Endothelial cell of umbilical vein (primary cell): ENCODE results near the gene DRICH1. TPM values are rescaled to one million over a fixed set of nuclear protein-coding genes. Genes with fewer than 3 reads are reported as not detected.

Experiments
- BruUV-seq: library from RNA; stranded (reverse); fragments of 400-500 nt; replicated peaks from 2 replicates; lab custom pipeline; 2021; lab: Mats Ljungman, UMichigan
- CTCF ChIA-PET: fragments of 300-600, 350-600 bp; sonication (Branson Sonifier 250); formaldehyde crosslinking; loops from one replicate; lab custom pipeline; 2021; ENCODE audit warnings: antibody characterized with exemption, inconsistent platforms; lab: Charles Lee
- POLR2A ChIA-PET: fragments of 300-600, 350-600 bp; sonication (Branson Sonifier 250); formaldehyde crosslinking; loops from one replicate; lab custom pipeline; 2021; ENCODE audit warnings: antibody characterized with exemption, inconsistent platforms; lab: Charles Lee
- DNase-seq: peaks from one replicate; pipeline ENCODE4 v3.0.0-alpha.2; 2011; ENCODE audit warnings: low read depth, low spot score
- FAIRE-seq: peaks from 2 replicates; lab custom pipeline; 2011; peaks lifted over from hg19 to GRCh38; lab: Jason Lieb, UNC
- H2AFZ ChIP-seq: 2 replicates; pipeline ENCODE4 v1.6.0; 2012; ENCODE audit warnings: low read depth, low read length, control low read depth, inconsistent platforms
- H3K27ac ChIP-seq: 2 replicates; pipeline ENCODE4 v1.5.1; 2011; ENCODE audit warnings: low read depth, mild to moderate bottlenecking, control low read depth, low read length, moderate library complexity; ENCODE audit not compliant: insufficient read depth
- H3K27me3 ChIP-seq, 2 experiments: 2 replicates each; pipeline versions ENCODE4 v1.6.0 to v1.6.1; 2011; ENCODE audit warnings: low read length in 2 of 2, mixed read lengths in 1 of 2; ENCODE audit not compliant: control insufficient read depth in 2 of 2, insufficient read depth in 2 of 2
- H3K36me3 ChIP-seq, 2 experiments: 2 replicates in 1 of 2; 3 replicates in 1 of 2; pipeline ENCODE4 v1.5.1; 2011; ENCODE audit warnings: low read length in 2 of 2, mild to moderate bottlenecking in 1 of 2, moderate library complexity in 1 of 2; ENCODE audit not compliant: control insufficient read depth in 2 of 2, insufficient read depth in 2 of 2; ENCODE audit errors: extremely low read depth in 1 of 2
- H3K4me1 ChIP-seq: 3 replicates; pipeline ENCODE4 v1.5.1; 2011; ENCODE audit warnings: mild to moderate bottlenecking, low read length; ENCODE audit not compliant: control insufficient read depth, insufficient read depth; ENCODE audit errors: extremely low read depth
- H3K4me2 ChIP-seq: 2 replicates; pipeline ENCODE4 v1.6.1; 2011; ENCODE audit warnings: low read length, control low read depth, mixed read lengths; ENCODE audit not compliant: insufficient read depth
- H3K4me3 ChIP-seq, 3 experiments: fragments of 200-600 bp in 1 of 3; sonication (generic), shearing (Covaris generic) in 1 of 3; replicated peaks in 1 of 3; 2 replicates each; pipeline ENCODE4 v1.5.1; 2011 to 2016; ENCODE audit warnings: control low read depth in 3 of 3, low read length in 3 of 3, mild to moderate bottlenecking in 2 of 3, inconsistent platforms in 1 of 3, low read depth in 1 of 3, moderate library complexity in 1 of 3; ENCODE audit not compliant: insufficient read depth in 1 of 3
- H3K79me2 ChIP-seq: 2 replicates; pipeline ENCODE4 v1.6.0; 2012; ENCODE audit warnings: low read length, inconsistent platforms; ENCODE audit not compliant: control insufficient read depth, insufficient read depth
- H3K9ac ChIP-seq: replicated peaks from 2 replicates; pipeline ENCODE3; 2011; ENCODE audit warnings: low read length, control low read depth; ENCODE audit not compliant: insufficient read depth; ENCODE audit errors: extremely low read depth
- H3K9me1 ChIP-seq: replicated peaks from 3 replicates; pipeline ENCODE4 v1.6.0; 2011; ENCODE audit warnings: mild to moderate bottlenecking, low read length; ENCODE audit not compliant: control insufficient read depth, insufficient read depth; ENCODE audit errors: extremely low read depth
- H3K9me3 ChIP-seq: replicated peaks from 2 replicates; pipeline ENCODE4 v1.5.1; 2012; ENCODE audit warnings: low read length, inconsistent platforms; ENCODE audit not compliant: control insufficient read depth, insufficient read depth
- H4K20me1 ChIP-seq: replicated peaks from 2 replicates; pipeline ENCODE3; 2011; ENCODE audit warnings: mild to moderate bottlenecking, low read length; ENCODE audit not compliant: control insufficient read depth, insufficient read depth; ENCODE audit errors: extremely low read depth
- CTCF ChIP-seq, 2 donors: IDR thresholded peaks; 1 replicate in 1 of 2; 2 replicates in 1 of 2; pipeline ENCODE4 v1.5.1; 2011; ENCODE audit warnings: low read length in 2 of 2, mild to moderate bottlenecking in 2 of 2, moderate library complexity in 2 of 2, control low read depth in 1 of 2, inconsistent platforms in 1 of 2, low read depth in 1 of 2; ENCODE audit not compliant: insufficient read depth in 1 of 2; ENCODE audit errors: extremely low read depth in 1 of 2
- EZH2 ChIP-seq: IDR thresholded peaks from 2 replicates; pipeline ENCODE4 v1.6.1; 2012; ENCODE audit warnings: borderline replicate concordance, low read depth, mild to moderate bottlenecking, moderate library complexity, low read length, inconsistent platforms; ENCODE audit not compliant: severe bottlenecking
- FOS ChIP-seq: IDR thresholded peaks from 2 replicates; pipeline ENCODE4 v1.6.1; 2011; ENCODE audit warnings: mild to moderate bottlenecking, low read length, moderate library complexity, borderline replicate concordance; ENCODE audit not compliant: insufficient read depth
- GATA2 ChIP-seq: IDR thresholded peaks from 2 replicates; pipeline ENCODE4 v1.7.0; 2011; ENCODE audit warnings: low read depth, mild to moderate bottlenecking, moderate library complexity, mixed read lengths, low read length; ENCODE audit not compliant: insufficient read length, insufficient read depth
- JUN ChIP-seq: IDR thresholded peaks from 2 replicates; pipeline ENCODE4 v1.6.1; 2011; ENCODE audit warnings: borderline replicate concordance, low read depth; ENCODE audit not compliant: insufficient read length, insufficient read depth
- MAX ChIP-seq: IDR thresholded peaks from 2 replicates; pipeline ENCODE4 v1.6.1; 2011; ENCODE audit not compliant: insufficient read depth, insufficient read length
- MYC ChIP-seq: IDR thresholded peaks from one replicate; pipeline ENCODE4 v1.6.1; 2011; ENCODE audit warnings: mild to moderate bottlenecking, low read depth, low read length
- POLR2A ChIP-seq: IDR thresholded peaks from 2 replicates; pipeline ENCODE4 v1.6.1; 2012; ENCODE audit warnings: low read depth, mild to moderate bottlenecking, control low read depth, low read length
- POLR2AphosphoS5 ChIP-seq: IDR thresholded peaks from 2 replicates; pipeline ENCODE4 v1.6.1; 2012; ENCODE audit warnings: low read depth, mild to moderate bottlenecking, control low read depth, low read length, moderate library complexity; ENCODE audit not compliant: insufficient read depth
- dilution Hi-C: fragments of 300-500 bp; cut with MboI; formaldehyde crosslinking; loops from one replicate; pipeline ENCODE4 v1.15.0; 2019; ENCODE audit warnings: low sequenced_read_pairs; ENCODE audit not compliant: extremely low pct_ligation_motif_present
- intact Hi-C: fragments of 100-400 bp; cut with micrococcal nuclease; formaldehyde crosslinking; loops from one replicate; pipeline ENCODE4 v1.10.0; 2022
- polyA plus RNA-seq, 4 experiments: library from polyadenylated mRNA; depleted of rRNA in 3 of 4; stranded (reverse) in 3 of 4; unstranded in 1 of 4; fragments of >200 nt; gene quantifications; 2 replicates each; pipeline versions ENCODE4 v1.2.1 to v1.2.3, GENCODE V29; 2011 to 2012; ENCODE audit warnings: missing spikeins in 1 of 4
- total RNA-seq: library from RNA; stranded (reverse); gene quantifications from 2 replicates; pipeline ENCODE4 v1.2.3, GENCODE V29; 2021

The DRICH1 gene
- total and polyA plus RNA-seq, 2 donors (not counting 3 experiments of a cell fraction or from before 2014, with no cell fraction given), result 0.25 TPM; not detected in 1

GRCh38 chr22:23564276-23564675 lies 67.8 kb downstream of the DRICH1 start:
- dilution Hi-C loops (no loop called here), intact Hi-C loops (no loop called here)
- no peak overlapping the region for H3K4me3 ChIP-seq
- ChIA-PET POLR2A (no interaction called here), CTCF (no interaction called here)
- DNase-seq (no peak), FAIRE-seq (no peak)
- BruUV-seq, result no TSS peak
- H3K9me3 ChIP-seq, result no peaks in the 10 kb centered on the region
- peaks cover 16 to 19% of the 10 kb centered on the region in 2 experiments for H3K27me3 ChIP-seq
- no peak overlapping the region for H3K9ac ChIP-seq
- H4K20me1 ChIP-seq, result no peaks in the 10 kb centered on the region
- H3K79me2 ChIP-seq, result no peaks in the 10 kb centered on the region
- H3K27ac ChIP-seq, result no peak overlapping the region
- TF ChIP-seq POLR2AphosphoS5 (no peak), FOS (no peak), JUN (no peak), MAX (no peak), GATA2 (no peak), CTCF (IDR thresholded peaks at IDR 0.05; ENCODE audit: extremely low read depth in 1 of 2, insufficient read depth in 1 of 2, low read depth in 1 of 2, low read length in 2 of 2) (no peak), POLR2A (no peak), EZH2 (no peak), MYC (no peak)
- H2AFZ ChIP-seq, result no peak overlapping the region
- no peak overlapping the region for H3K4me2 ChIP-seq
- no peaks in the 10 kb centered on the region for H3K9me1 ChIP-seq
- H3K4me1 ChIP-seq, result peaks cover 2% of the 10 kb centered on the region
- H3K36me3 ChIP-seq, result no peaks in the 10 kb centered on the region
